GM18519 (cell line): Measurements from ENCODE around the gene PCDHGA7.
"Not testable (repeated sequence)": the region's sequence is repeated elsewhere in the genome, so short reads cannot be mapped to it uniquely, and the experiment has no call there.

Experiments
- ATAC-seq: cut with Tn5 transposase; IDR thresholded peaks from one replicate; pipeline ENCODE4 v1.9.1; 2021; ENCODE audit warnings: mild to moderate bottlenecking, moderate library complexity; ENCODE audit not compliant: unreplicated experiment, low FRiP score

PCDHGA7 gene

GRCh38 chr5:141382469-141383294 is at the start of gene PCDHGA7:
Gene PCDHGA7 (plus strand): TSS chr5:141382742. CDS start chr5:141382900, 158 bp downstream.
- ATAC-seq: no peak

DNA sequence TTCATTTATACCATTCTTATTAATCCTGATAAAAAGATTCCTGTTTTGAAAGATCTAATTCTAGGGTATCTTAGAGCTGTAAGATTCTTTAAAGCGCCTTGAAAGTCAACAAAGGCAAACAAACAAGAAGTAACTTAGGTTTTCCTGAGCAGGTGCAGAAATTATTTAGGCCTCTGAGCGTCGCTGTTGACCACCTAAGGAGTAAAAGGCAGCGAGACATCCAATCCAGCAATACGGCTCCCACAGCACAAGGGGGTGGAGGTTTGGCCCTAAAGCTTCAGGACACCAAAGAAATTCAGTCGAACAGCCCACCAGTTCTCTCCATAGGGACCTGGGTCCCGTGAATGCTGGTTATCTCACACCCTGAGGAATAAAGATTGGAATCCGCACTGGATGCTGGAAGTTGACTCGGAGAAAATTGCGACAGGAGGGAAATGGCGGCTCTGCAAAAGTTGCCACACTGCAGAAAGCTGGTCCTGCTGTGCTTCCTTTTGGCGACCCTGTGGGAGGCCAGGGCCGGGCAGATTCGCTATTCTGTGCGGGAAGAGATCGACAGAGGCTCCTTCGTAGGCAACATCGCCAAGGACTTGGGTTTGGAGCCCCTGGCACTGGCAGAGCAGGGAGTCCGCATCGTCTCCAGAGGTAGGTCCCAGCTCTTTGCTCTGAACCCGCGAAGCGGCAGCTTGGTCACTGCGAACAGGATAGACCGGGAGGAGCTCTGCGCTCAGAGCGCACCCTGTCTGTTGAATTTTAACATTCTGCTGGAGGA is 43.8 kb upstream of the PCDHGA7 start, which contains the start of gene PCDHGA2:
TSS of gene PCDHGA2 (plus strand) at position 223 of the 769 bp plus-strand sequence.
- no peak for ATAC-seq

- ATAC-seq: not testable (repeated sequence)
Observed at GRCh38 chr5:141340781-141341354, 41.7 kb upstream of the PCDHGA7 start.

DNA sequence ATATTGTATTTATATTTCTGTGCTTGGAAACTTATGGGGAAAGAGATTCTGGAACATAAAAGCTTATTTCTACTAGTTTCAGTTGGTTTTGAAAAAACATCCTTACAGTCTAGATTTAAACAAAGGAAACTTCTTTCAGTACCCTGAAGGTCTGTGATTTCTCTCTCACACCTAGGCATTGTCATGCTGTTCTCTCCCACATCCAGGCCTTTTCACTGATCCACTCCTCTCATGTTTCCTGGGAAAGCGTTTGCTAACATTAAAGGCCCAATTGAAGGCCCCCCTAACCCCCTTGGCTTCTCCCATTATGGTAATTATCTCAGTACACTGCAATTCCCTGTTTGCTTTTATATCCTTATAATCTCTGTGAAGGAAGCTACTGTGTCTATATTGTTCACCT is 39.8 kb upstream of the PCDHGA7 start:
- no peak for ATAC-seq

GRCh38 chr5:141343242-141343952 is 39.1 kb upstream of the PCDHGA7 start, which contains the start of gene PCDHGA3:
Gene PCDHGA3 (plus strand): TSS chr5:141343829. CDS start chr5:141344034, 205 bp downstream.
- ATAC-seq: no peak

GRCh38 chr5:141343953-141344463 is 38.5 kb upstream of the PCDHGA7 start:
- no peak for ATAC-seq

GRCh38 chr5:141345327-141345726 is 37.2 kb upstream of the PCDHGA7 start:
- no peak for ATAC-seq

- ATAC-seq: not testable (repeated sequence)
Observed at GRCh38 chr5:141346017-141346416, 36.5 kb upstream of the PCDHGA7 start.

DNA sequence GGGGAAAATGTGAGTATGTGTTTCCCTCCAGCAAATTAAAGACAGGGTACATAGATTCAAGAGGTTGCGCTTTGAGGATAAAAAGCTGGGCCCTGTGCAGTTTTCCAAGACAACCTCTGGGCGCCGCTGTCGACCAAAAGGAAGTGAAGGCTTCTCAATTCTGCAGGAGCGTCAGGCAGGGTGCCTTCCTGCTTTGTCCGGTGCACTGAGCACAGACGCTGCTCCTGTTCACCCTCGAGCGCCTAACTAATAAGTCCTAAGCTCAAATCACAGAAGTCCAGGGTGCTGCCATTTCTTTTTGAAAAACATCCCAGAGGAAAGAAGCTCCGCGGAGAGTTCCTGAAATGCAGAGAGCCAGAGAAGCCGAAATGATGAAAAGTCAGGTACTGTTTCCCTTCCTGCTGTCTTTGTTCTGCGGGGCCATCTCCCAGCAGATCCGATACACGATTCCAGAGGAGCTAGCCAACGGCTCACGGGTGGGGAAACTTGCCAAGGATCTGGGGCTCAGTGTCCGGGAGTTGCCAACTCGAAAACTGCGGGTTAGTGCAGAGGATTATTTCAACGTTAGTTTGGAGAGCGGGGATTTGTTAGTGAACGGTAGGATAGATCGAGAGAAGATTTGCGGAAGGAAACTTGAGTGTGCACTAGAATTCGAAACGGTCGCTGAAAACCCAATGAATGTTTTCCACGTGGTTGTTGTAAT is 32.5 kb upstream of the PCDHGA7 start, which contains the start of gene PCDHGB1:
TSS of gene PCDHGB1 (plus strand) at position 183 of the 703 bp plus-strand sequence. CDS start at position 345, 162 bp downstream.
- ATAC-seq: peak; percentile 97

GRCh38 chr5:141351591-141351990 is 31.0 kb upstream of the PCDHGA7 start:
- no peak for ATAC-seq

- no peak for ATAC-seq
Observed at GRCh38 chr5:141354900-141355469, 27.6 kb upstream of the PCDHGA7 start, which contains the start of gene PCDHGA4. Gene PCDHGA4 (plus strand): TSS chr5:141355021. CDS start chr5:141355108, 87 bp downstream.

GRCh38 chr5:141355641-141356040 is 26.9 kb upstream of the PCDHGA7 start:
- ATAC-seq: no peak

DNA sequence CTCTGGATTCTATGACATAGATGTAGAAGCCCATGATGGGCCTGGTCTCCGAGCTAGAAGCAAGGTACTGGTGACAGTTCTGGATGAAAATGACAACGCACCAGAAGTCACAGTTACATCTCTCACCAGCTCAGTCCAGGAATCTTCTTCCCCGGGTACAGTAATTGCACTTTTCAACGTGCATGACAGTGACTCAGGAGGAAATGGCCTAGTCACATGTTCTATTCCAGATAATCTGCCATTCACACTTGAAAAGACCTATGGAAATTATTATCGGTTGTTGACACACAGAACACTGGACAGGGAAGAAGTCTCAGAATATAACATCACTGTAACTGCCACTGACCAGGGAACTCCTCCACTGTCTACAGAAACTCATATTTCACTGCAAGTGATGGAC is 26.4 kb upstream of the PCDHGA7 start:
- no peak for ATAC-seq

DNA sequence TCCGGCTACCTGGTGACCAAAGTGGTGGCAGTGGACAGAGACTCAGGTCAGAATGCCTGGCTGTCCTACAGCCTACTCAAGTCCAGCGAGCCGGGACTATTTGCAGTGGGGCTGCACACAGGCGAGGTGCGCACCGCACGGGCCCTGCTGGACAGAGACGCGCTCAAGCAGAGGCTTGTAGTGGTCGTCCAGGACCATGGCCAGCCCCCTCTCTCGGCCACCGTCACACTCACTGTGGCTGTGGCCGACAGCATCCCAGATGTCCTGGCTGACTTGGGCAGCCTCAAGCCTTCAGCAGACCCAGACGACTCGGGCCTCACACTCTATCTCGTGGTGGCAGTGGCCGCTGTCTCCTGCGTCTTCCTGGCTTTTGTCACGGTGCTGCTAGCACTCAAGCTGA is 25.6 kb upstream of the PCDHGA7 start:
- no peak for ATAC-seq

- ATAC-seq: no peak
Observed at GRCh38 chr5:141359790-141360426, 22.6 kb upstream of the PCDHGA7 start, which contains the start of gene PCDHGB2. Gene PCDHGB2 (plus strand): TSS chr5:141359994. CDS start chr5:141360136, 142 bp downstream.

- ATAC-seq: no peak
Observed at GRCh38 chr5:141360685-141361084, 21.9 kb upstream of the PCDHGA7 start.

GRCh38 chr5:141362719-141363118 is 19.8 kb upstream of the PCDHGA7 start:
- no peak for ATAC-seq

DNA sequence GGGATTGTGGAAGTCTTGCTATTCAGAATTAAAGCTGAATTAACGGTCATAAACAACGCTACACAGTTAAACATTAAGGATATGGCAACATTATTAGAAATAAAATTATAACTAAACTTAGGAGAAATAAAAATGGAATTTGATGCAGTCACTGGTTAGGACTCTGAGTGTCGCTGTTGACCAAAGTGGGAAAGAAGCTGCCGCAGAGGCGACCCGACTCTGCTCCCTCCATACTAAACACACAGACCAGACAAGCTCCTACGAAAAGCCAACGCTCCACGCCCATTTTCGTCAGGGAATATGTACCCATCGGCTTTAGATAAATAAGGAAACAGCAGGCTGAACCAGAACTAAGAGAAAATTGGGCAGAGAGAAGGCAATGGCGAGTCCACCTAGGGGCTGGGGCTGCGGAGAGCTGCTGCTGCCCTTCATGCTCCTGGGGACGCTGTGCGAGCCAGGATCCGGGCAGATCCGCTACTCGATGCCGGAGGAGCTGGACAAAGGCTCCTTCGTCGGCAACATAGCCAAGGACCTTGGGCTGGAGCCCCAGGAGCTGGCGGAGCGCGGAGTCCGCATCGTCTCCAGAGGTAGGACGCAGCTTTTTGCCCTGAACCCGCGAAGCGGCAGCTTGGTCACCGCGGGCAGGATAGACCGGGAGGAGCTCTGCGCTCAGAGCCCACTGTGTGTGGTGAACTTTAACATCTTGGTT is 18.4 kb upstream of the PCDHGA7 start, which contains the start of gene PCDHGA5:
TSS of gene PCDHGA5 (plus strand) at position 211 of the 709 bp plus-strand sequence. CDS start at position 380, 169 bp downstream.
- no peak for ATAC-seq
